ENCODE measurements around the gene HORMAD2. TPM values are rescaled to one million over a fixed set of nuclear protein-coding genes. Genes with fewer than 3 reads are reported as not detected.

Gene HORMAD2
- total RNA-seq, 1 donor from 2014 or later: not detected

DNA sequence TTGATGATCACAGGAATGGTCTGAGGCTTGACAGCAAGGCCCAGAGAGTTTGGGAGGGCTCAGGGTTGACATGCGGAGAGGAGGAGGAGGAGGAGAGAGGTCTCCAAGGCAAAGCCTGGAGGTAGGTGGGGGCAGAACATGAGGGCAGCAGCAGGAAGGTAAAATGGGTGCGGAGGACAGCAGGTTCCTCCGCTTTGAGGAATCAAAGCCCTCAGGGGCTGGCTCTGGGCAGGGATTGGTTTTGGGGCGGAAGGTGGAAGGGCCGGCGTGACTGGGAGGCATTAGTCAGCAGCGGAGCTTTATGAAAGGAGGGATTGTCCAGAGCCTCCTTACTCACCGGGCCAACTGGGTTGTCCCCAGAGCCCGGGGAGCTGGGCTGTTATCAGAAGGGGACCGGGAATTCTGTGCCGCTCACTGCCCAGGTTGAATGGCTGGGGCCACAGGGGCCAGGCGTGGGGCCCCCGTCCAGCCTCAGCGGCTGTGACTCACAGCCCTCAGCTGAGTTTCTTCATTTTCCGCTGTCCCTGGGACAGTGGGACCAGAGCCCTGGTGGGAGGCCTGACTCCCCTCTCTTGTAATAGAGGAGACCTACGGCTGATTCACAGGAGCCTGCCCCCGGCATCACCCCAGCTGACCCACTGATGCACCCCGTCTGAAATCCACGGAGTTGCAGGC lies 130.1 kb downstream of the HORMAD2 start:
- Histone ChIP-seq H3K4me2 (no peak overlapping the region), H3K4me1 (peaks cover 11% of the 10 kb centered on the region), H4K20me1 (ENCODE audit: low read depth) (no peaks in the 10 kb centered on the region), H3K9me3 (ENCODE audit: low read depth) (no peaks in the 10 kb centered on the region), H3K36me3 (no peaks in the 10 kb centered on the region), H3K79me2 (ENCODE audit: low read depth) (no peaks in the 10 kb centered on the region), H3K27me3 (no peaks in the 10 kb centered on the region), H2AFZ (replicated peaks) (peak overlapping the region; percentile 73), H3K4me3 (no peak overlapping the region), H3K27ac (no peak overlapping the region), H3K9ac (no peak overlapping the region), H3F3A (ENCODE audit: low read depth) (no peaks in the 10 kb centered on the region)
- Mint-ChIP-seq H3K36me3 (no peaks in the 10 kb centered on the region), H3K9me3 (no peaks in the 10 kb centered on the region), H3K4me1 (peaks cover 58% of the 10 kb centered on the region), H3K4me3 (no peak overlapping the region), H3K27ac (no peak overlapping the region), H3K27me3 (ENCODE audit: insufficient read depth, low read depth) (peaks cover 13% of the 10 kb centered on the region)
- TF ChIP-seq CTCF (IDR thresholded peaks at IDR 0.05) (no peak), EZH2phosphoT487 (IDR thresholded peaks at IDR 0.05) (no peak), EZH2 (IDR thresholded peaks at IDR 0.05) (no peak)
- peak; percentile 29 for DNase-seq (ENCODE audit: low spot score)

- H3F3A ChIP-seq (ENCODE audit: low read depth): no peaks in the 10 kb centered on the region
- H3K9me3 ChIP-seq (ENCODE audit: low read depth): no peaks in the 10 kb centered on the region
- Mint-ChIP-seq H3K27ac (no peak overlapping the region), H3K36me3 (no peaks in the 10 kb centered on the region), H3K9me3 (no peaks in the 10 kb centered on the region), H3K4me3 (no peak overlapping the region), H3K4me1 (peaks cover 58% of the 10 kb centered on the region), H3K27me3 (ENCODE audit: insufficient read depth, low read depth) (peaks cover 7% of the 10 kb centered on the region)
- no peak overlapping the region for H3K4me3 ChIP-seq
- no peak for TF ChIP-seq EZH2phosphoT487 (IDR thresholded peaks at IDR 0.05)
- TF ChIP-seq CTCF (IDR thresholded peaks at IDR 0.05): no peak
- TF ChIP-seq EZH2 (IDR thresholded peaks at IDR 0.05): no peak
- no peaks in the 10 kb centered on the region for H3K27me3 ChIP-seq
- no peaks in the 10 kb centered on the region for H3K36me3 ChIP-seq
- peaks cover 11% of the 10 kb centered on the region for H3K4me1 ChIP-seq
- H3K9ac ChIP-seq: no peak overlapping the region
- no peak for DNase-seq (ENCODE audit: low spot score)
- no peak overlapping the region for H3K27ac ChIP-seq
- no peaks in the 10 kb centered on the region for H3K79me2 ChIP-seq (ENCODE audit: low read depth)
- H2AFZ ChIP-seq (replicated peaks): no peak overlapping the region
- no peaks in the 10 kb centered on the region for H4K20me1 ChIP-seq (ENCODE audit: low read depth)
- no peak overlapping the region for H3K4me2 ChIP-seq
Observed at GRCh38 chr22:30211124-30211820, 131.0 kb downstream of the HORMAD2 start.

DNA sequence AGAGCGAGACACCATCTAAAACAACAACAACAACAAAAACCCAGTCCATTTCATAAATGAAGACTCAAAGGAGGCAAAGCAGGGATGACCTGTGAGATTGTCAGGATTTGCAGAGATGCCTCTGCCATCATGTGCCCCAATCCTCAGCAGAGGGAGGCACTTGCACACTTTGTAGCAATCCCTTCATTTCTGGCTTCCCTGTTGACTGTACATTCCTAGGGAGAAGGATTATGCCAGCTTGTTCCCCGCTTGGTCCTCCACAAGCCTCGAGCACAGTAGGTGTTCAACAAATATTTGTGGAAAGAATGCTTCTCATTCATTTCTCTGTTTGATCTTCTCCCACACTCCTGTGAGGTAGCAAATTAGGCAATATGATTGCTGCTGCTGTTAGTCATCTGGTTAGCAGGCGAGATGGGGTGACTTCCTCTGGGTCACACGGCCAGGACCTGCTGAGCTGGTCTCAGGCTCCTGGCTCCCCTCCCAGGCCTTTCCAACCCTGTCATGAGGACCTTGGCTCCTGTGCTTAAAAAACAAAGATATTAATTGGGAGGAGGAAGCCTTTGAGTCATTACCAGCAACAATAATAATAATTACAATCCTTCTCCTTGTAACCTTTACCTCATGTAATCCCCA lies 132.2 kb downstream of the HORMAD2 start:
- H3K4me3 ChIP-seq: no peak overlapping the region

More for the DNA sequence above, 132.2 kb downstream of the HORMAD2 start:
- no peak overlapping the region for H3K4me3 Mint-ChIP-seq
- DNase-seq (ENCODE audit: low spot score): no peak
- H3K4me1 Mint-ChIP-seq: peaks cover 50% of the 10 kb centered on the region
- no peak for TF ChIP-seq CTCF (IDR thresholded peaks at IDR 0.05)
- TF ChIP-seq EZH2phosphoT487 (IDR thresholded peaks at IDR 0.05): no peak
- TF ChIP-seq EZH2 (IDR thresholded peaks at IDR 0.05): no peak
- Histone ChIP-seq H3K4me2 (no peak overlapping the region), H3K79me2 (ENCODE audit: low read depth) (no peaks in the 10 kb centered on the region), H3F3A (ENCODE audit: low read depth) (no peaks in the 10 kb centered on the region), H3K27me3 (no peaks in the 10 kb centered on the region), H3K9ac (no peak overlapping the region), H4K20me1 (ENCODE audit: low read depth) (no peaks in the 10 kb centered on the region), H3K36me3 (no peaks in the 10 kb centered on the region), H3K9me3 (ENCODE audit: low read depth) (no peaks in the 10 kb centered on the region), H3K27ac (no peak overlapping the region), H2AFZ (replicated peaks) (no peak overlapping the region), H3K4me1 (peaks cover 6% of the 10 kb centered on the region)
- H3K27me3 Mint-ChIP-seq (ENCODE audit: insufficient read depth, low read depth): peaks cover 4% of the 10 kb centered on the region
- H3K27ac Mint-ChIP-seq: peak overlapping the region; percentile 66
- no peaks in the 10 kb centered on the region for H3K9me3 Mint-ChIP-seq
- H3K36me3 Mint-ChIP-seq: no peaks in the 10 kb centered on the region
